HG02571 (cell line): Measurements from ENCODE around the gene COL20A1.
"Not testable (repeated sequence)": the region's sequence is repeated elsewhere in the genome, so short reads cannot be mapped to it uniquely, and the experiment has no call there.

ENCODE experiments used
- ATAC-seq: cut with Tn5 transposase; IDR thresholded peaks from one replicate; pipeline ENCODE4 v1.9.1; 2021; ENCODE audit warnings: mild to moderate bottlenecking, moderate library complexity; ENCODE audit not compliant: unreplicated experiment

The COL20A1 gene

DNA sequence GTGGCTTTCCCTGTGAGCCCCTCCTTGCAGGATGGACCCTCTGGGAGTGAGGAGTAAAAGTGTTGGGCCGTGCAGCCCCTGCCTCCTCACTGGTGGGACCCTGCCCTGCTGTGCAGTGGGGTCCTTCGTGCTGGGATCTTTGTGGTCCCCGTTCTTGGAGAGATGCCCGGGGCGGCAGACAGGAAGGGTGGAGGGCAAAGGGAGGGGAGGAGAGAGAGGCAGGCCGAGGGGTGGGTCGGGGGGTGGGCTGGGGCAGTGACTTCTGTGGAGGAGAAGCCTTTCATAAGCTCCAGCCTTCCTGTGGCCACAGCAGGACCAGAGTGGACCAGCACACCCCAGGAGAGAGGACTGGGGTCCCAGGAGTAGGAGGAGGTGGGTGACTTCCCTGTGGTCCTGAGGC, at the start of gene COL20A1:
COL20A1 (plus strand) TSS at position 283 of the 400 bp plus-strand sequence. CDS start 1,922 bp downstream, outside the sequence.
- no peak for ATAC-seq

DNA sequence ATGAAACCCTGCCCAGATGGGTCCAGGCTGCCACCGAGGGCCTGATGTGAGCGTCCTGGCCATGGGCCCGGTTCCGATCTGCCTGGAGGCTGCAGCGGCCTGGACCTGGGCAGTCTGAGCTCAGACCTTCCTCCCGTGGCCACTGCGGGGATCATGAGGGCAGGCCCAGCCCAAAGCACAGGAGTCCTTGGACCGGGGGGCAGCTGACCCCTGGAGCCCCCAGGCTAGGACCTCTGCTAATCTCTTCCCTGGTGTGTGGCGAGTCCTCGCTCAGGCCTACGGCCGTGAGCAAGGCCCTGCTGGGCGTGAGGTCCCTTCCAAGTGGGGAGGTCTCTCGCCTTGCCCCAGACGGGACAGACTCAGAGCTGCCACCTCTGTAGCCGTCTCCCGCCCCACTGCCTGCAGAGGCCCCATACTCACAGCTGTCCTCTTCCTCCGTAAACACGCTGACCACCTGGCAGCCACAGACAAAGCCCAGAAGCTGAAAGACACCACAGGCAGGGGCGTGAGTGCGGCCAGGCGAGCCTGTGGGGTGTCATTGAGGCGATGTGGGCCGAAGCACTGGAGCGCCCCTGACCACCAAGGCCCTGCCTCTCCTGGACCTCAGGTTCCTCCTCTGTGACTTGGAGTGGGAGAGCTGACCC, 49.3 kb upstream of the COL20A1 start:
- ATAC-seq = no peak

- ATAC-seq = no peak
Observed at GRCh38 chr20:63244468-63244867, 48.5 kb upstream of the COL20A1 start.

DNA sequence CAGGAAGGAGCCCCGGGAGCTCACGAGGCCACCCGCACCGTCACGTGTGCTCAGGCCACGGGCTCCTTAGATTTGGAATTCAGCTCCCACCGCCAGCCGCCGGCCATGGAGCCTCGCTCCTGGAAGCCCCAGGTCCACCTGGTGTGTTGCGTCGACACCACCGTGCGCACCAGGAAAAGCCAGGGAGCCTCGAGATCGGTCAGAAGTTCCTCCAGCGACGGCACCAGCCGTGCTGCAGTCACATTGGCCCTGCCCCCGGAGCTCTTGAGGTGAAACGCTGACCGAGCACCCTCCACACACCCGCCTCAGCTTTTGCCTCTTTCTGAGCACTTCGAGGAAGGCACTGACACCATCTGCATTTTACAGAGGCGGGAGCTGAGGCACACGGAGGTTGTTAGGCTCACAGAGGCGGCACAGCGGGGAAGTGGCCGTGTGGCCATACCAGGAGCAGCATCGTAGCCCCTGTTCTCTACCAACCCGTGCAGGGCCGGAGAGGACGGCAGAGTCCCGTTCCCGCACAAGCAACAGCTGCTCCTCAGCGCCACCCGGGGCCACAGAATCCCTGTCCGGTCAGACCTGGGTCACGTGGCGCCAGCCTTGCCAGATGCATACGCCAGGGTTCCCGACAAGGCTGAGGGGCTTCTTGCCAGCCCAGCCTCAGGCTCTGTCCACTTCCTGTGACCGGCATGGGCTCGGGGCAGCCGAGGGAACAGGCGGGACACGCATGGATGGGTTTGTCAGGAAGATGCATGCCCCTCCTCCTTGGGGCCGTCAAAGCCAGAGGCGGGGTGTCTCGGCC, 46.3 kb upstream of the COL20A1 start:
- ATAC-seq = no peak

DNA sequence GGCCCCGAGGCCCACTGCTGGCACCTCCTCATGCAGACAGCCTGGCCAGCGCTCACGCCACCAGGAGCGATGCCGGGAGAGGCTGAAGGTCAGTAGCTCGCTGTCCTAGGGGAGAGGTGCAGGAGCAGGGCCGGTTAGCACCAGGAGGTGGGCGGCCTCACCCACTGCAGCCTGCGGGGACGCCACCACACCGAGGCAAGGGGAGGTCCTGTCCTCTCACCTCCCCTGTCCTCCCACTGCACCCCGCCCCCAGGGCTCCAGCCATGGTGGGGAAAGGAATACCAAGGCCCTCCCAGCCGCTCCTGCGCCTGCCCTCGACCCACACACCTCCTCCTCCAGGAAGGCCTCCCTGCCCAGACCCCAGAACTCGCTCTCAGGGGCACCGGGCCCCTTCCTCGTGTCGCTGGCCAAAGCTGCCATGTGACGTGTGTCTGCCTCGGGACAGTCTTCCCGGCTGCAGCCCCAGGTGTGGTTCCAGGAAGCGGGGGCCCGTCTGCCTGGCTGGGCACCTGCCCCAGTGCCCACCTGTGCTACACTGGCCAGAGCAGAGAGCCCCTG, 45.2 kb upstream of the COL20A1 start:
- no peak for ATAC-seq

- no peak for ATAC-seq
Observed at GRCh38 chr20:63248835-63249591, 44.0 kb upstream of the COL20A1 start.

- ATAC-seq = no peak
Observed at GRCh38 chr20:63249891-63250290, 43.1 kb upstream of the COL20A1 start.

DNA sequence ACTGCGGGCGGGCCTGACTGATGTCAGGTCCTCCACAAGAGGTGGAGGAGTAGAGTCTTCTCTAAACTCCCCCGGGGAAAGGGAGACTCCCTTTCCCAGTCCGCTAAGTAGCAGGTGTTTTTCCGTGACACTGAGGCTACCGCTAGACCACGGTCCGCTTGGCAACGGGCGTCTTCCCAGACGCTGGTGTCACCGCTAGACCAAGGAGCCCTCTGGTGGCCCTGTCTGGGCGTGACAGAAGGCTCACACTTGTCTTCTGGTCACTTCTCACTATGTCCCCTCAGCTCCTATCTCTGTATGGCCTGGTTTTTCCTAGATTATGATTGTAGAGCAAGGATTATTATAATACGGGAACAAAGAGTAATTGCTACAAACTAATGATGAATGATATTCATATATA, 41.6 kb upstream of the COL20A1 start:
- not testable (repeated sequence) for ATAC-seq

DNA sequence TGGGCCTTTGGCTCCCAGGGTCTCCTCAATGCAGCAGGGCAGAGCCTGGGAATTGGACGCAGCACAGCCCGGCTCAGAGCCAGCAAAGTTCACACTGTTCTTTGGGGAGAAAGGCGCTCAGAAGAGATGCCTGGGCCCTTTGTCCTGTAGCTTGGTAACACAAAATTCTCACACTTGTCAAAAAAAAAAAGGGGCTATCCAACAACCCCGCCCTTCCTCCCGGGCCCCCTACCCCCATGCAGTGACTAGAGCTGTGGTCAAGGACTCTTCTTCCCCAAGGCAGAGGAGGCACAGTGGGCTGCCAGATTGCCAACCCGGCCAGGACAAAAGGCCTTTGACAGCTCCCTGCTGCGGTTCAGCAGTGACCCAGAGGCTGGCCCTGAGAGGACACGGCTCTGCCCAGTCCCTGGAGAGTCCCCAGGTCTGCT, 40.7 kb upstream of the COL20A1 start:
- ATAC-seq = no peak

DNA sequence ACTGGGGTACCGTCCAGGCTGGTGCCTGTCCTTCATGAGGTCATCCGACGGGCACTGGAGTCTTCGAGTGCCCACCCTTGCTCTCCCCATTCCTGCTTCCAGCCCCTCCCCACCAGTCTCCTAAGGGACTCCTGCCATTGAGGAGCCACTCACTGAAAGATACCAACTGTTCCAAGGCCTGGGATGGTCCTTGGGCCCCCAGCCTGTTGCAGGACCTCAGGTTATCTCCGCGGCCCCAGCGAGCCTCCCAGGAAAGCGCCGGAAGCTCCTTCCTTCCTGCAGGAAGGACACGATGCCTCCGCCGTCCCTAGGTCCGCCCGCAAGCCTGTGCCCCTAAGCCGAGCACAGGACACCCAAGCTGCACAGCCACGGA, 39.9 kb upstream of the COL20A1 start:
- no peak for ATAC-seq

DNA sequence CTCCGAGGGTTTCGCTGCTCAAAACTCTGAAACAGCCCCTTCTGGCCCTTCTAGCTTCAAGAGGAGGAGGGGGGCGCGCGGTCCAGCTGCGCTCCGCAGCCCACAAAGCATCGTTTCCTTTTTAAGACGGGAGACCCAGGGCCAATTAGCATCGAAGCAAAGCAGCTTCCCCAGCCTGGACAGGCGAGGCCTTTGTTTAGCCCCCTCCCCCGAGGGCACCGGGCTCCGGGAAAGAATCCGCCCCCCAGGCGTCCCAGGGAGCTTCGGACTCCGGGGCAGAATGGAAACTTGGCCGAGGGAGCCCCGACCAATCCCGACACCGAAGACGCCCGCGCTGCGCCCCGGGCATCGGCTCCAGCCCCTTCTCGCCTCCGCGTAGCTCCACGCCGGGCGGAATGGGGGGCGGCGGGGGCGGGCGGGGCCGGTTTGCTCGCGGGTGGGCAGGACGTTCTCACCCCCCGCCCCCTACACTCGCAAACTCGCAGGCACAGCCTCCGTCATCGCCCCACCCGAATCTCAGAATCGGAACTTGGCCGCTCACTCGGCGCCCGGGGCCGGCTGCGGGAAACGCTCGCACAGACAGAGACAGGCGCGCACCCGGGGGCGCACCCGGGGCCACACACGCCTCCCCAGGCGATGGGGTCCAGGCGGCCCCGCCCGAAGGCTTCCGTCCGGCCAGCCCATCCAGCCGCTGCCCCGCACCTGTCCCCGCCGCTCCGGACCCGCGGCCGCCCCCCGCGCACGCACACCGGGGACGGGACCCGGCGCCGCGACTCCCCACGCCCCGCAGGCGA, 39.4 kb upstream of the COL20A1 start:
- no peak for ATAC-seq

DNA sequence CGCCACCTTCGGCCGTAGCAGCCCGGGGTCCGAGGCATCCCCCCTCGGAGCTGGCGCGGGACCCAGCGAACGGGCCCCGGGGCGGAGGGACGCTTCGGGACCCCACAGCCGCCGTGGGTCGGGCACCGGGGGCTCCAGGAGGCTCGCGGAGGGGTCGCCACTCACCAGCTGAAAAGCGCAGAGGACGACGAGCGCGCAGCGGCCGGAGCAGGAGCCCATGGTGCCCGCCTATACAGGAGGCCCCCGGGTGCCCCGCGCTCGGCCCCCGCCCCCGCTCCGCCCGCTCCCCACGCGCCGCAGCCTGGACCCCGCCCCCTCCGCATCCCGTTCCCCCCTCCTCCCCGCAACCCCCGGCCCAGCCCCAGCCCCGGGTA, 38.8 kb upstream of the COL20A1 start, which contains the start of gene NKAIN4:
NKAIN4 (minus strand) TSS at position 232 of the 374 bp plus-strand sequence; CDS start at position 219, 13 bp downstream.
- no peak for ATAC-seq

DNA sequence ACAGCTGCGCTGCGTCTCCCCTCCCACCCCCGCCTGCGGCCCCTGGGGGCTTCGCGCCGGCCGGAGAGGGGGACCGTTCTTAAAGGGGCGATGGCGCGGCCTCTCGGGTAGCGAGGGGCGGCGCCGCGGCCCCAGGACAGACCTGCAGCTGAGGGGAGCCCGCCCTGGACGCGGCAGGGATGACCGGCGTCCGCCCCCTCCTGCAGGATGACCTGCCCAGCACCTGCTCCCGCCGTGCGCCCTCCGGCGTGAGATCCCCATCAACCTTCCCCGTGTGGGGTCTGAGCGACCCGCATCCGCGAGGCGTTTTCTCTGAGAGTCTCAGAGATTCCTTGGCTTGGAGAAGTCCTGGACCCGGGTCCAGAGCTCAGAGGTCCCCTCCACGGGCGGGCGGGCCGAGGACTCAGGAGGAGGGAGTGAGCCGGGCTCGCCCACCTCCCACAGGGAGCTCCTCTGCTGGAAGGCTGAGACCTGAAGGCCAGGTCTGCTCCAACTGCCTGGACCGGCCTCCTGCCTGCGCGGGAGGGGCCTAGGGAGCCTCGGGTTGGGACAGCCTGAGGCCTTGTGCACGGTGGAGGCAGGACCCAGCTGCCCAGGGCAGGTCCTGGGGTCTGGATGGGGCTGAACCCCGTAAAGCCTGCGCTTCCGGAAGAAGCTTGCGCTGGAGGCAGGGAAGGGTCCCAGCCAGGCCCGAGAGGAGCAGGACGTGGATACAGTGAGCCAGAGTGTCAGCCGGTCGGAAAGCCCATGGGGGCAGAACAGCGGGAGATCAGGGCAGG, 38.2 kb upstream of the COL20A1 start:
- ATAC-seq = no peak

- ATAC-seq = no peak
Observed at GRCh38 chr20:63255931-63256704, 36.9 kb upstream of the COL20A1 start.

DNA sequence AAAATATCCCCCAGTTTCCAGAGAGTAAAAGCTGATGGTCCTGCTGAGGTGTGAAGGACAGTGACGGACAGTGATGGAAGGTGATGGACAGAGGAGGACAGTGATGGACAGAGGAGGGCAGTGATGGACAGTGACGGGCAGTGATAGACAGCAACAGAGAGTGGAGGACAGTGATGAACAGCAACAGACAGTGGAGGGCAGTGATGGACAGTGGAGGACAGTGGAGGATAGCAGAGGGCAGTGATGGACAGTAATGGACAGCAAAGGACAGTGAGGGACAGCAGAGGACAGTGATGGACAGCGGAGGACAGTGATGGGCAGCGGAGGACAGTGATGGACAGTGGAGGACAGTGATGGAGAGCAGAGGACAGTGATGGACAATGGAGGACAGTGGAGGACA, 36.0 kb upstream of the COL20A1 start:
- ATAC-seq = no peak

DNA sequence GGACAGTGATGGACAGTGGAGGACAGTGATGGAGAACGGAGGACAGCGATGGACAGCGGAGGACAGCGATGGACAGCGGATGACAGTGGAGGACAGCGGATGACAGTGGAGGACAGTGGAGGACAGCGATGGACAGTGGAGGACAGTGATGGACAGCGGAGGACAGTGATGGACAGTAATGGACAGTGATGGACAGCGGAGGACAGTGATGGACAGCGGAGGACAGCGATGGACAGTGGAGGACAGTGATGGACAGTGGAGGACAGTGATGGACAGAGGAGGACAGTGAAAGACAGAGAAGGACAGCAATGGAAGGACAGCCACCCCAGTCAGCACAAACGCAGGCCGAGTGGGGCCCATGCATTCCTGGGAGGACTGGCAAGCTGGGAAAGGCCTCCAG, 35.4 kb upstream of the COL20A1 start:
- no peak for ATAC-seq

GRCh38 chr20:63258781-63259180, 34.2 kb upstream of the COL20A1 start:
- no peak for ATAC-seq

GRCh38 chr20:63259734-63260460, 33.1 kb upstream of the COL20A1 start:
- no peak for ATAC-seq
